Measurements from ENCODE around the gene RFX3.
A peak's percentile ranks its signal among the peaks of the same experiment; 100 is the strongest.

RFX3 gene

GRCh38 chr9:3525836-3526164, at the start of gene RFX3:
TSS of gene RFX3 (minus strand) at chr9:3526001. CDS start at chr9:3395588, 130,413 bp downstream.
- peak; percentile 91 for DNase-seq

DNA sequence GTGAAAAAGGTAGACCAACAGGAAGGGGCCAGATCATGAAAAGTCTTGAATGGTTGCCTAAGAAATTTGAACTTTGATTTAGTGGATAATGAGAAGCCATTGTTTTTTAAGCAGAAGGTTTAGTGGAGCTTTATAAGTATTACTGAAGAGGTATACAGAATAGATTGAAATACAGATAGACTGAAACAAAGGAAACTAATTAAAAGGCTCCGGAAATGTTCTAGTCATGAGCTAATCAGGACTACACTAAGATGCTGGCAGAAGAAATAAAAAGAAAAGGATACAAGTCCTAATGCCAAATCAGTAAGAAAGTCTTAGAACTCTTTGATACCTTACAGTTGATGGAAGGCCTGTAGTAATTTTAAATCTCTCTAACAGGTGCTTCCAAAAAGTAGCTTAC, 45.7 kb upstream of the RFX3 start:
- no peak for DNase-seq

DNA sequence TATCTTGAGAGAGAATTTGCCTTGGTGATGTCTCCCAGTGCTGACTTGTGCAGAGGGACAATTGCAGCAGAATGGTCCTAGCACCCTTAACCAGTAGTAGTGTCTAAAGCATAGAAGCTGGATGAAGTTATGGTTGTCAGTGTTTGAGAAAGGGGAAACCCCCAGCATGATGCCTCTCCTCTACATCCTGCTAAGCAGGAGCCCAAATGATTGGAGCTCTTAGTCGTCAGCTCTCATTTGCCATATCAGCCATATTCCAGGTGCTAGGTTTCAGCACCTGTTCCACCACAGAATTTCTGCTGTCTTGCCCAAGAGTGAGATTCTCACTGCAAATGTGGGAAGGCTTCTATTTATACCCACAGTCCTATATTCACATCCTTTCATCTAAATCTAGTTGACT, 43.7 kb upstream of the RFX3 start:
- DNase-seq = no peak

GRCh38 chr9:3567988-3568387, 42.2 kb upstream of the RFX3 start:
- DNase-seq = no peak

DNA sequence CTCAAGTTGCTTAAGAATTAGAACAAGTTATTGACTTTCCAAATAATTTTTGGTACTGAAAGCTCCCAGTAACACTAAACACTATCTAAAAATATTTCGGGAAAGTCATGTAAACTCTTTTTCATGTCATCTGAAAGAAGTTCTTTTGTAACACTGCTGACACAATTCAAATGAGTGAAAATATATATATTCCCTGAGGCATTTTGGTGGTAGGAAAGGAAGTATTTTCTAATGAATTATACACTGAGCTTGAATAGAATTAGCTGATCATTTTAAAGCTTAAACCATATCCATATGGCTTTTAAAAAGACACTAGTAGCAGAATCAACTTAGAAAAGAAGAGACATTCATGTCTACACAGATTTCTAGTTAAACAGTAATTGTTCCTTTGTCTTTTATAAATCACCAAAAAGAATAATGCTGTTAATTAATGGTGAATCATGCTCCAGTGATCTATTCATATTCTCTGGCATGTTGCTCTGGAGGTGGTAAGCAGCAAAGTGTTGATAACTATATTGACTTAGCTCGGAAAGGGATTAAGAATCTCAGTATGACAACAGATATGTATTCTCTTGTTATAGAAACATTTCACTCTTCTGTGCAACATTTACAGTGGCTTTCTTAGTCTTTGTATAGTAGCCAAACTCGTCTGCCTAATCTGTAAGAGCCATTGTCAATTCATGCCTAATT, 27.4 kb upstream of the RFX3 start:
- DNase-seq = no peak

DNA sequence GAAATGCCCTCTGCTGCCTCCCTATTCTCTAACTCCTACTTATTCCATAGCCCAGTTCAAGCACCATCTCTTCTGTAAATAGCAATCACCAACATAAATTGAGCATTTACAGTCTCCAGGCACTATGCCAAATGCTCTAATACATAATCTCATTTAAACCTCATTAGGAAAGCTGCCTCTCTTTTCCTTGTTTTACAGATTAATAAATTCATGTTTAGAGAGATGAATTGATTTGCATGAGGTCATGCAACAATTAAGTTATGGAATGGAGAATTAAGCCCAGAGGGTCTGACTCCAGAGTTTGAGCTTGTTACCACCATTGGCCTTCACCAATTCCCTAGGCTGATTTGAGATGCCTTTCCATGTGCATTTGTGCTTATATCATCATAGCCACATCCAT, 23.4 kb upstream of the RFX3 start:
- no peak for DNase-seq

GRCh38 chr9:3548648-3549047, 22.8 kb upstream of the RFX3 start:
- DNase-seq = no peak

DNA sequence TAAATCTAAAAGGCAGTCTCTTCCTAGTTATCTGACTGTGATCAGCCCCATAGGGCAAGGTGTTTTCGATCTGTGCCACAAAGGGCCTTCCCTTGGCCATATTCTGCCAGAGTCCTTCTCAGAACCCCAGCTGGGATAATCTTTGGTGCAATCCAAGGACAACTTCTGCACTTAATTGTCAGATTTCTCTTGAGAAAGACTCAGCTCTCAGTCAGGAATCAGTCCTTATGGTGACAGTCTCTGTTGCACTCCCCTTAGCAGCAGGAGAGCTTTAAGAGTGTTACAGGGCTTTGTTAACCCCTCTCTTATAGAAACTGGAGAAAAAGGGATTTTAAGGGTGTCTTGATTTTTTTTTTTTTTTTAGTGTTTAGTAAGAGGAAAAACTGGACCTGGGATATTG, 15.4 kb upstream of the RFX3 start:
- DNase-seq = no peak

DNA sequence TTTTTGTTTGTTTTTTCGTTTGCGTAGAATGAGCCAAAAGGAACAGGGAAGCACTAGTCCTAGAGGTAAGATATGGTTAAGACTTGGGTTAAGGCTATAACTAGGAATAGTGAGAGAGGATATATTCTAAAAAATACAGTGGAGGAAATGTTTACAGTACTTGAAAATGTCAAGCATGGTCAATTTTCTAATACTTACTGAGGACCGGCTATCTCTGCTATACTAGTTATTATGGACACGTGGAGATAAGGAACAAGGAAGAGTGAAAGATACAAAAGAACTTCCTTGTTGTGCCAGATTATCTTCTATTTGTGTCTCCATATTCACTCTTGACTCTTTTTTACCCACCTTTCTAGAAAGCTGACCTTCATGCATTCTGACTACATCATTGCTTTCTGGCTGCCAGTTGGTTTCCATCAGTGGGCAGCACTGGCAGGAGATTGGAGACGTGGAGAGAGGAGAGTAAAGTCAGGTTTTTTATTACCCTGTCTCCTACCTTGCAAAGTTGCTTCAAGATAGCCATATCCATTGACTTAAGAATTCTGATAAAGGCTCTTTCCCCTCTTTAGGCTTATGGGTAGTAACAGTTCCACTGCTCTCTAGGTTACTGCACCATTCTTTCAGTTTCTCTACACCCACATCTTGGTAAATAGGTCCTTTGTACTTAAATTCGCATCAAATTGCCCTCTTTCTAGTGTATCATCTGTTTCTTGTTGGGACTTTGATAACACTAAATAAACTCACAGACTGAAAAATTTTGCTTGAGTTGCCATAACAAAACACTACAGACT, 9.0 kb upstream of the RFX3 start:
- DNase-seq = no peak

DNA sequence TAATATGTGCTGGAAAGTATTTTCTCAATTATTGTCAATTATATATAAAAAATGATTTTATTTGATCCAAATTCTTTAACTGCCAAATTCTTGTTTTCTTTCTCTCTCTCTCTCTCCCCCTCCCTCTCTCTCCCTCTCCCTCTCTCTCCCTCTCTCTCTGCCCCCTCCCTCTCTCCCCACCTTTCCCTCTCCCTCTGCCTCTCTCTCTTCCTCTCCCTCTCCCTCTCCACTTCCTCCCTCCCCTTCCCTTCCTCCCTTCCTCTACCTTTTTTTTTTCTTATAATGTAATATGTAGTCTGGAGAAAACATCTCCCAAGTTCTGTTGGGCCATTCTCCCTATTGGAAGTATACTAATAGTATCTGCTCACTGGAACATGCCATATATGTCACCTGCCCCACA, 6.4 kb upstream of the RFX3 start:
- DNase-seq = no peak

DNA sequence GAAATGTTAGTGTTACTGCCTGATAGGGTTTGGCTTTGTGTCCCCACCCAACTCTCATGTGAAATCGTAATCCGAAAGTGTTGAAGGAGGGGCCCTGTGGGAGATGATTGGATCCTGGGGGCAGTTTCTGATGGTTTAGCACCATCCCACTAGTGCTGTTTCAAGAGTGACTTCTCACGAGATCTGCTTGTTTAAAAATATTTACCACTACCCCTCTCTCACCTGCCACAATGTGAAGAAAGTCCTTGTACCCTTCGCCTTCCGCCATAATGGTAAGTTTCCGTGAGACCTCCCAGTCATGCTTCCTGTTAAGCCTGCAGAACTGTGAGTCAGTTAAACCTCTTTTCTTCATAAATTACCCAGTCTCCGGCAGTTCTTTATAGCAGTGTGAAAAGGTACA, 2.6 kb upstream of the RFX3 start:
- no peak for DNase-seq

GRCh38 chr9:3526997-3527940, 1.5 kb upstream of the RFX3 start:
- DNase-seq = no peak

- DNase-seq = peak; percentile 76
Measured at GRCh38 chr9:3526165-3526996, 580 bp upstream of the RFX3 start.

DNA sequence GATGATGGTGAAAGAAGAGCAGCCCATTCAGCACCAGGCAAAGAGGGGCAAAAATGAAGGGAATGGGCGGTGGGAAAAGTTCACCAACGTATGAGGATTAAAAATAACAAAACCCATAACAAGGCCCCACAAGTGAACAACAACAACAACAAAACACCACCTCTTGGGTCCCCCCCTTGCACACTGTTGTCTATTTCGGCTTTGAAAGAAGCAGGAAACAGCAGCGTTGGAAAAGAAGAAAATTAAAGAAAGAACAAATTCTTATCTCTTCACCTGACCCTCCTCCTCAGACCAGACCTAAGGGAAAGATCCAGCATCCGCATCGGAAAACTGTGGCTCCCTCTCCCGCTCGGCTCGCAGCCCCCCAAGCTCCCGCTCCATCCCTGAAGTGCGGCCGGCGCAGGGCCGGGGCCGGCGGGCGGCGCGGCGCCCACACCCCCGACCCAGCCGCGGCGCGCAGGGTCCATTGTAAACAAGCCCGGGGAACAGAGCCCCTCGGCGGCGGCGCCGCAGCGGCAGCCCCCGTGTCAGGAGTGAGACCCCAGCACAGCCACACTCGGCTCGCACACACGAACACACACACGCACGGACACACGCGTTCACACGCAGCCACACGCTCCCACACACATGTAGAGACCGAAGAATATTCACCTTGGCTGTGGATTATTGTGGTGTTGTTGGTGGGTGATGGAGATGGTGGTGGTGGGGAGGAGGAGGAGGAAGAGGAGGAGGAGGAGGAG, 535 bp downstream of the RFX3 start:
- DNase-seq = no peak

DNA sequence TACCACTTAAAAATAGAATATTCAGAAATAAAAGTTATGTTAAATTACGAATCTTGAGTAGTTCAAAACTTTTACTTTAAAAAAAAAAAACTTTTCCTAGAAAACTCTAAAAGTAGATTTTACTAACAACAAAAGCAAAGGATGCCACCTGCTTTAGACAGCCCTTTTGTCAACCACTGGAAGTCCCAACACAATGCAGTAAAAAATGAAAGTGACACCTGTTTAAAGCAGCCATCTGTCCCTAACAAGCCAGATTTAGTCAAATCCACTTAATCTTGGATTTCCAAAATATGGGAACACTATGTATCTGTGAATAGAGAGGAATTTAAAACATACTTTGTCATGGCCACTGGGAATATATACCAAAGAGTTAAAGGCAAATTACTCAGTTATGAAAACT, 3.8 kb downstream of the RFX3 start:
- no peak for DNase-seq

DNA sequence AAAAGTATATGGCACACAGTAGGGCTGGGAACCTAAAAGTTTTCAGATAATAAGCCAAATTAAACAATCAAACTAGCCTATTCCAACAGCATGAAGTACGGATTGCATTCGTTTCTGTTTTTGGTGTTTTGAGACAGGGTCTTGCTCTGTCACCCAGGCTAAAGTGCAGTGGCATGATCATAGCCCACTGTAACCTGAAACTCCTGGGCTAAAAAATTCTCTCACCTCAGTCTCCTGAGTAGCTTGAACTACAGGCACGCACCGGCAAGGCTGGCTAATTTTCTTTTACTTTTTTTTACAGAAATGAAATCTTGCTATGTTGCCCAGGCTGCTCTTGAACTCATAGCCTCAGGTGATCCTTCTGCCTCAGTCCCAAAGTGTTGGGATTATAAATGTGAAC, 5.2 kb downstream of the RFX3 start:
- no peak for DNase-seq

- DNase-seq = no peak
Measured at GRCh38 chr9:3517377-3518048, 8.3 kb downstream of the RFX3 start.

DNA sequence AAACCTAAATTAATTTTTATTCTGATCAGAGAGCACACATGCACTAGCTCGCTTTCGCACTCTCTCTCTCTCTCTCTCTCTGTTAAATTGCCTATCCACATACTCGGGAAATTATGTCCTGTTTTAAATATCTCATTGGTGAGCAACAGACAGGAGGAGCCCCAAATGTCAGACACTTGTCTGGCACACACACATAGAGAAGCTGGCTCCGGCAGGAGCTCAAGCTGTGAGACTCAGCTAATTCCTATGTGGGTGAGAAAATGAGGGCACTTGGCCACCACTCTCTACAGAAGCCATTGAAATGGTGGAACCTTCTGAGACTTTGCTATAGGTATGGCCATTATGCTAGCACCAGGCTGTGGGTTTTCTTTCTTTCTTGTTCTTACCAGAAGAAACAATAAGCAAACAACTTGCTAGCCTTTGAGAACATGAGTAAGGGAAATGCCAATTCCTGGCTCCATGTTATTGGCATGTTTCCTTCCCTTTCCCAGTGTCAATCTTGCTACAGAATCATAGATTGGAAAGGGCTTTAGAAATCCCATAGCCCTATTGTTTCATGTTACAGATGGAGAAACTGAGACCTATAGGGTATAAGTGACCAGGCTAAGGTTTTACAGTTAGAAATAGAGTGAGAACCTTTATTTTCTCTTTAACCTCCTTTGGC, 9.0 kb downstream of the RFX3 start:
- no peak for DNase-seq

DNA sequence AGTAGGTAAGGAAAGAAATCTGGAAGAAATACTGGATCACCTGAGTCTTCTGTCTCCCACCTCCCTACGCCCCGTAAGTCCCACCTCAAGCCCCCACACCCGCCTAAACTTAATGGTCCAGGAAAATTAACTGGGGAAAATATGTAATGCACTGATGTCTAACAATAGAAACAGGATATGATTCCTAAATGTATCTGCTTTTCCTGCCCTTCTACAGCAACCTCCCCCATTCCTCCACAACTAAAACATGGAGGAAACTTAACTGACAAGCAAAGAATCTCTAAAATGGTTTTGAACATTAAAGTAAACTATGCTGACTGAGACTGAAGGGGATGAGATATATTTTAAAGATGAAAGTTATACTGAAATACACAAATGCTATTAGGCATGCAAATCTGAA, 10.4 kb downstream of the RFX3 start:
- DNase-seq = no peak

DNA sequence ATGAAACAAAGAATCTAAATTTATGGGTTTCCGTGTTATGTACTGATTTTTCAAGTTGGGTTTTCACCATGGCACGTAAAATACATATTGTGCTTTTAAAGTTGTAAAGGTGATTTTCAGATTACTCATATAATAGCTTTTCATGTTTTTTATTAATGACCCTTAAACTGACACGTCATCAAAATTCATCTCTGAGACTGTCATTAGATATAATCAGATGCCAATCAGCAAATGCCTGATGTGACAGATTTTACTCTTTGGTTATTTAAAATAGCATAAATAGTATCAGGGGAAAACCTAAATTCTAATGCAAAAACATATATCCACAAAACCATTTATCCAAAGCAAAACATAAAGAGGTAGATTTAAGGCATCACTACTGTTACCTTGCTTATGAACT, 11.0 kb downstream of the RFX3 start:
- DNase-seq = no peak

DNA sequence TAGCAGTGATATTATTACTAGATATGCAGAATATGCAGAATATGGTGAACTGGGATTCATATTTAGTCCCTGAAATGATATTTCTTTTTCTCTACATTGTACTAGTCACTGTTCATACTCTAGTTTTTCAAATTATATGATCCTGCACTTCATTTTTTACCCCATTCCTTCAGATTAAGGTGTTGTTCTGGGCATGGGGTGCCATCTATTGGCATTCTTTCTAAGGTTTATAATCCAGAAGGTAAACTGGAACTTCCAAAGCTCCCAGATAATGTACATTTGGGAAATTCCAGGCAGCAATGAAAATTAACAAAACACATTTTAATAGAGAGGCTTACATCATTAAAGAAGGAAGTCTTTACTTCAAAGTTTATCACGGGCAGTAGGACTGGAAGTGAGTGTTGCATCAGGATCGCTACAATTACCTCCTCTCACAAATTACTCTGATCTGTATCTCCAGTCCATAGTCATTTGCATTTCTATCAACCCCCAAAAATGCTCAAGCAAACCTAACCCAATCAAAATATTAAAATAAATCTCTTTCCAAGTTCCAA, 12.5 kb downstream of the RFX3 start:
- no peak for DNase-seq
